GM12878 (cell line): Measurements from ENCODE around the gene PAF1. TPM values are rescaled to one million over a fixed set of nuclear protein-coding genes. Genes with fewer than 3 reads are reported as not detected.
A peak's percentile ranks its signal among the peaks of the same experiment; 100 is the strongest.

Experiments
- BCL11A ChIP-seq: IDR thresholded peaks from 2 replicates; pipeline ENCODE4 v1.6.1; 2011; ENCODE audit warnings: low read depth, low read length
- EGR1 ChIP-seq, 2 experiments: IDR thresholded peaks; 1 replicate in 1 of 2; 2 replicates in 1 of 2; pipeline ENCODE4 v1.6.1; 2011 to 2012; ENCODE audit warnings: low read depth in 2 of 2, low read length in 2 of 2, borderline replicate concordance in 1 of 2, mild to moderate bottlenecking in 1 of 2, moderate library complexity in 1 of 2
- EP300 ChIP-seq, 2 experiments: fragments of 150-350 bp in 1 of 2; IDR thresholded peaks; 2 replicates each; pipeline ENCODE4 v1.6.1; 2011 to 2012; ENCODE audit warnings: low read depth in 2 of 2, low read length in 2 of 2, borderline replicate concordance in 1 of 2, improper control_type of control experiment in 1 of 2, inconsistent platforms in 1 of 2; ENCODE audit not compliant: control insufficient read depth in 1 of 2
- HDGF ChIP-seq: fragments of 450-650 bp; IDR thresholded peaks from 2 replicates; pipeline ENCODE4 v1.6.1; 2016; ENCODE audit warnings: antibody characterized with exemption
- KDM1A ChIP-seq: fragments of 200-600 bp; sonication (generic); IDR thresholded peaks from 2 replicates; pipeline ENCODE4 v1.6.1; 2016; ENCODE audit warnings: borderline replicate concordance
- KLF5 ChIP-seq: fragments of 450-650 bp; IDR thresholded peaks from 2 replicates; pipeline ENCODE4 v1.6.1; 2014; ENCODE audit warnings: mild to moderate bottlenecking; ENCODE audit not compliant: partially characterized antibody
- MTA2 ChIP-seq: fragments of 450-650 bp; IDR thresholded peaks from 2 replicates; pipeline ENCODE4 v1.6.1; 2016; ENCODE audit warnings: low read depth, mild to moderate bottlenecking, moderate library complexity
- NFYA ChIP-seq: IDR thresholded peaks from 2 replicates; pipeline ENCODE4 v1.6.1; 2011; ENCODE audit warnings: low read depth, mild to moderate bottlenecking, low read length, improper control_type of control experiment, borderline replicate concordance
- NFYB ChIP-seq: IDR thresholded peaks from 2 replicates; pipeline ENCODE4 v1.6.1; 2011; ENCODE audit warnings: low read depth, mild to moderate bottlenecking, low read length, improper control_type of control experiment, moderate library complexity; ENCODE audit not compliant: insufficient read depth
- NR2F1 ChIP-seq: fragments of 450-650 bp; conservative IDR thresholded peaks from 2 replicates; pipeline ENCODE4 v1.6.1; 2017; ENCODE audit warnings: mild to moderate bottlenecking
- PRDM15 ChIP-seq: fragments of 450-650 bp; formaldehyde crosslinking; IDR thresholded peaks from 2 replicates; pipeline ENCODE4 v1.4.0; 2020; ENCODE audit warnings: mild to moderate bottlenecking, moderate library complexity
- RB1 ChIP-seq: fragments of 450-650 bp; formaldehyde crosslinking; IDR thresholded peaks from 2 replicates; pipeline ENCODE4 v1.6.1; 2017; ENCODE audit warnings: mild to moderate bottlenecking, borderline replicate concordance
- RELA ChIP-seq: fragments of 450-650 bp; IDR thresholded peaks from 2 replicates; pipeline ENCODE4 v1.8.0; 2014; ENCODE audit warnings: borderline replicate concordance; ENCODE audit not compliant: partially characterized antibody
- SMC3 ChIP-seq: IDR thresholded peaks from 2 replicates; pipeline ENCODE4 v1.6.1; 2011; ENCODE audit warnings: low read length, improper control_type of control experiment, borderline replicate concordance
- STAT1 ChIP-seq: fragments of 450-650 bp; conservative IDR thresholded peaks from 2 replicates; pipeline ENCODE4 v1.6.1; 2014; ENCODE audit warnings: antibody characterized with exemption, mild to moderate bottlenecking
- TBL1XR1 ChIP-seq: IDR thresholded peaks from 2 replicates; pipeline ENCODE4 v1.6.1; 2012; ENCODE audit warnings: low read depth, low read length, improper control_type of control experiment
- ZBTB40 ChIP-seq: fragments of 450-650 bp; IDR thresholded peaks from 2 replicates; pipeline ENCODE4 v1.6.1; 2016; ENCODE audit warnings: mild to moderate bottlenecking, moderate library complexity, borderline replicate concordance
- polyA plus RNA-seq, 11 experiments: library from polyadenylated mRNA; depleted of rRNA in 4 of 11; unstranded in 6 of 11; stranded (reverse) in 5 of 11; fragments of >200 nt; fragmentation: Nextera tagmentation in 4 of 11; fragmentation: Illumina TruSeq in 1 of 11; extraction: Ambion mirVana in 4 of 11; extraction: Trizol in 1 of 11; gene quantifications; 1 replicate in 1 of 11; 2 replicates in 10 of 11; pipeline versions ENCODE4 v1.2.1 to v1.2.3, GENCODE V29; 2011 to 2016; ENCODE audit warnings: inconsistent platforms in 2 of 11, missing spikeins in 2 of 11, low read depth in 1 of 11
- total RNA-seq, 4 experiments: library from RNA; depleted of rRNA in 3 of 4; stranded (reverse); fragments of >200 nt in 3 of 4; fragmentation: Illumina TruSeq in 1 of 4; extraction: Trizol in 1 of 4; gene quantifications; 2 replicates each; pipeline versions ENCODE4 v1.2.1 to v1.2.3, GENCODE V29; 2013 to 2021
- TF ChIP-seq, protein P1 (sequence below): fragments of 450-650 bp; conservative IDR thresholded peaks from 2 replicates; pipeline ENCODE4 v1.6.1; 2017; ENCODE audit warnings: mild to moderate bottlenecking, moderate library complexity

The PAF1 gene
- total and polyA plus RNA-seq, 10 of the 15 experiments (the other 5 are each of a cell fraction or from before 2014, with no cell fraction given) = 1.7 to 45.8 (median 39.6) TPM

DNA sequence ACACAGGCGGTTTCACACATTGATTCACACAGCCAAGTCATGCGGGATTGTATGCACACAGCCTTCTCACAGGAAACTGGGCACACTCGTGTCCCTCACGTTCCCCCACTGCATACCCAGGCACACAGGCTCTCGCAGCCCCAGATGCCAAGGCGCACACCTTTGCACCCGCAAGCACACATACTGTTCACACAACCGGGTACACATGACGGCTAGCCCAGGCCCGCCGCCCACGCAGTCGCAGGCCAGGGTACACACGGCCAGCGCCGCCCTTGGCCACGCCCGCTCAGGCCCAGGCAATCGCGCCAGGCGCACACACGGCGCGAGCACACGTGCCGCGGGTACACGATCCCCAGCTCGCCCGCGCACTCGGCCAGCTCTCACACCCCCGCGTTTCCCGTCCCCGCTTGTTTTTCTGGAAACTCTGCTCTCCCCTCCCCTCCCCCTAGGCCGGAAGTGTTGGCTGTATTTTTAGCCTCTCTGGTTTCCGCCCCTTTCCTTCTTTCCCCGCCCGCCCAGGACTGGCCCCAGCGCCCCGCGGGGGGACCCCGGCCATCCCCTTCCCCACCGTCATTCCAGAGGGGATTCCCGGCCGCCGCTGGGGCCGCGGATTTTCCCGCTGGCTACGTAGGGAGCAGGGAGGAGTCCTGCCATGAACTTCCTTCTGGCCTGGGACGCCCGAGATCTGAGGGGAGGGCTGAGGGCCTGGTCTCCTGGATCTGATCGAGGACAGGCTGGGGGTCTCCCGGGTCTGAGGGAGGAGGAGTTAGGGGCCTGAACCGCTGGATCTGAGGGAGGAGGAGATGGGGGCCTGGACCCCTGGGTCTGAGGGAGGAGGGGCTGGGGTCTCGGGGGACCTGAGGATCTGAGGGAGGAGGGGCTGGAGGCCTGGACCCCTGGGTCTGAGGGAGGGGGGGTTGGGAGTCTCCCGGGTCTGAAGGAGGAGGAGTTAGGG, 11.7 kb upstream of the PAF1 start (continued):
- TF ChIP-seq PRDM15 (CRISPR knock-in tag) = no peak
- peak; percentile 89 to 99 for TF ChIP-seq EGR1 (IDR thresholded peaks at IDR 0.05; ENCODE audit: borderline replicate concordance in 1 of 2, low read depth in 2 of 2, low read length in 2 of 2)
- no peak for TF ChIP-seq SMC3
- no peak for TF ChIP-seq BCL11A
- no peak; the same call in 1 of the 2 replicates for TF ChIP-seq MTA2
- peak; percentile 42 for TF ChIP-seq RELA
- no peak for TF ChIP-seq KLF5
- peak; percentile 97 for TF ChIP-seq TBL1XR1
- no peak for TF ChIP-seq NFYB
- peak; percentile 98; the same call in 1 of the 2 replicates for TF ChIP-seq KDM1A
- TF ChIP-seq RB1 = no peak
- peak; percentile 55 to 79; a peak in 3 of 4 replicates for TF ChIP-seq EP300 (IDR thresholded peaks at IDR 0.05; ENCODE audit: borderline replicate concordance in 1 of 2, control insufficient read depth in 1 of 2, low read depth in 2 of 2, low read length in 2 of 2)
- peak; percentile 55; the same call in 1 of the 2 replicates for TF ChIP-seq NR2F1
- TF ChIP-seq HDGF = peak; percentile 31
- TF ChIP-seq, protein P1, sequence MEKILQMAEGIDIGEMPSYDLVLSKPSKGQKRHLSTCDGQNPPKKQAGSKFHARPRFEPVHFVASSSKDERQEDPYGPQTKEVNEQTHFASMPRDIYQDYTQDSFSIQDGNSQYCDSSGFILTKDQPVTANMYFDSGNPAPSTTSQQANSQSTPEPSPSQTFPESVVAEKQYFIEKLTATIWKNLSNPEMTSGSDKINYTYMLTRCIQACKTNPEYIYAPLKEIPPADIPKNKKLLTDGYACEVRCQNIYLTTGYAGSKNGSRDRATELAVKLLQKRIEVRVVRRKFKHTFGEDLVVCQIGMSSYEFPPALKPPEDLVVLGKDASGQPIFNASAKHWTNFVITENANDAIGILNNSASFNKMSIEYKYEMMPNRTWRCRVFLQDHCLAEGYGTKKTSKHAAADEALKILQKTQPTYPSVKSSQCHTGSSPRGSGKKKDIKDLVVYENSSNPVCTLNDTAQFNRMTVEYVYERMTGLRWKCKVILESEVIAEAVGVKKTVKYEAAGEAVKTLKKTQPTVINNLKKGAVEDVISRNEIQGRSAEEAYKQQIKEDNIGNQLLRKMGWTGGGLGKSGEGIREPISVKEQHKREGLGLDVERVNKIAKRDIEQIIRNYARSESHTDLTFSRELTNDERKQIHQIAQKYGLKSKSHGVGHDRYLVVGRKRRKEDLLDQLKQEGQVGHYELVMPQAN = peak; percentile 14; the same call in 1 of the 2 replicates
- TF ChIP-seq STAT1 = no peak; the same call in 1 of the 2 replicates
- TF ChIP-seq NFYA = no peak
- no peak; the same call in 1 of the 2 replicates for TF ChIP-seq ZBTB40
